Measurements from ENCODE around the gene SLC35E4. TPM values are rescaled to one million over a fixed set of nuclear protein-coding genes. Genes with fewer than 3 reads are reported as not detected.

The SLC35E4 gene
- total RNA-seq, 1 donor from 2014 or later = 5.0 TPM

GRCh38 chr22:30649430-30650007 is 13.9 kb downstream of the SLC35E4 start:
- H3K9me3 Mint-ChIP-seq (ENCODE audit: unreplicated experiment) = peaks cover 2% of the 10 kb centered on the region
- no peak overlapping the region for H3K4me3 Mint-ChIP-seq (ENCODE audit: unreplicated experiment)
- no peaks in the 10 kb centered on the region for H3K36me3 Mint-ChIP-seq (ENCODE audit: unreplicated experiment)
- TF ChIP-seq CTCF (IDR thresholded peaks at IDR 0.05; ENCODE audit: partially characterized antibody, unreplicated experiment) = no peak
- peaks cover 2% of the 10 kb centered on the region for H3K27me3 Mint-ChIP-seq (ENCODE audit: unreplicated experiment)
- DNase-seq = no peak
- no peaks in the 10 kb centered on the region for H3K4me1 Mint-ChIP-seq (ENCODE audit: low read depth, unreplicated experiment)
- no peak overlapping the region for H3K27ac Mint-ChIP-seq (ENCODE audit: unreplicated experiment)

DNA sequence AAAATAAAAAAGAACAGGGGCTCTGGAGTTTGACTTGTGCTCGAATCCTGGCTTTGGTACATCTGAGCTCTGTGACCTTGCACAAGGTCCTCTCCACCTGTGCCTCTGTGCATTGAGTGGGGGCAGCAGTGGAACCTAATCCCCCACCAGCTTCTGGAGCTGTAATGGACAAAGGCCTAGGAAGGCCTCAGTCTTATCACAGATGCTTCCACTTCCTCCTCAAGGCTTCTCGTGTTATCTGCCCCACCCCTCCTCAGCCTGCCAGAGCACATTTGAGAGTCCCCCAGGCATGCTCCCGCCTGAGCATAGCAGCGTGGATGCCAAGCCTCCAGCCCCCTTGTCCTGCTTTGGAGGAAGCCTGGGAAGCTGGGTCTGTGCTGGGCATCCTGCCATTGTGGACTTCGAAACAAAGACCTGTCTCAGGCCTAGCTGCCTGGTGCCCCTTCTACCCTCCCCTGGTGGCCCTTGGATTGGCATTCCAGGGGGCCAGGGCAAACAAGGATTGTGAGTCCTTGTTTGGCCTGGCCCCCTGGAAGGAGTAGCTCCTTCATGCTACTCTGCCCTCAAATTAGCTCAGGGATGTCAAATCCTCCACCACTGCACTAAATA is 15.0 kb downstream of the SLC35E4 start:
- H3K4me1 Mint-ChIP-seq (ENCODE audit: low read depth, unreplicated experiment) = no peaks in the 10 kb centered on the region
- H3K27me3 Mint-ChIP-seq (ENCODE audit: unreplicated experiment) = peaks cover 2% of the 10 kb centered on the region
- no peaks in the 10 kb centered on the region for H3K36me3 Mint-ChIP-seq (ENCODE audit: unreplicated experiment)
- no peak overlapping the region for H3K27ac Mint-ChIP-seq (ENCODE audit: unreplicated experiment)
- no peak overlapping the region for H3K4me3 Mint-ChIP-seq (ENCODE audit: unreplicated experiment)
- TF ChIP-seq CTCF (IDR thresholded peaks at IDR 0.05; ENCODE audit: partially characterized antibody, unreplicated experiment) = no peak
- no peak for DNase-seq
- peaks cover 2% of the 10 kb centered on the region for H3K9me3 Mint-ChIP-seq (ENCODE audit: unreplicated experiment)

DNA sequence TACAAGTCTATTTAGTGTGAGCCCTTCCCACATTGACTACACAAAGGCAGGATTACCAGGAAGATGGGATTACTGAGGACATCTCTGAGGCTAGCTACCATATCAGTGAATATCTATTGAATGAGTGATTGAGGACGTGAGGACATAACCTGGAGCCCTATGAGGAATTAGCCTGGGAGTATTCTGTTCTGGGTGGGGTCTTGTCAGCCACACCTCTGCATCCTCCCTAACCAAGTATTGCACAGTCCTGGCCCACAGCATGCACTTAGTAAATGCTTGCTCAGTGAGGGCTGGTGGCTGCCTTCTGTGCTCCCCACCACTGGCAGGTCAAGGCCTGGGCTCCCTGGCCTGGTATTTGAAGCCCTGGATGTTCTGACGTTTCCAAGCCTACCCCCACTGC is 17.3 kb downstream of the SLC35E4 start:
- Mint-ChIP-seq H3K27me3 (ENCODE audit: unreplicated experiment) (peaks cover 2% of the 10 kb centered on the region), H3K4me3 (ENCODE audit: unreplicated experiment) (no peak overlapping the region), H3K27ac (ENCODE audit: unreplicated experiment) (no peak overlapping the region), H3K9me3 (ENCODE audit: unreplicated experiment) (peaks cover 2% of the 10 kb centered on the region), H3K36me3 (ENCODE audit: unreplicated experiment) (no peaks in the 10 kb centered on the region), H3K4me1 (ENCODE audit: low read depth, unreplicated experiment) (no peaks in the 10 kb centered on the region)
- no peak for TF ChIP-seq CTCF (IDR thresholded peaks at IDR 0.05; ENCODE audit: partially characterized antibody, unreplicated experiment)
- DNase-seq = no peak

DNA sequence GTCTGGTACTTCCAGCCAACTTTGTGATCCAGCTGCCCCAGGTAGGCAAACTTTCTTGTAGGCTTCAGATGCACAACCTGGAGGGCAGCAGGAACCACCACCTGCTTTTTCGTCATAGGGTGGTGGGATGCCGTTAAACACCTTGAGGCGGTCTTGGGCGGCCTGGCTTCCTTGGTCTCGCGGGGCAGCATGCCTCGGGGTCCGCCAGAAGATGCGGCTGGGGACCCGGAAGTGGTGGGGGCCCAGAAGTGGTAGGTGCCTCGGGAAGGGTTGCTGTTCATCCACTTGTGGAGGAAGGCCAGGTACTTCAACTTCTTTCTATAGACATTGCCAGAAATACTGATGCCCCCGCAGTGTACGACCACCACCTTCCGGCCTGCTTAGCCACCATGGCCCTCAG is 18.8 kb downstream of the SLC35E4 start:
- no peak for DNase-seq
- no peaks in the 10 kb centered on the region for H3K36me3 Mint-ChIP-seq (ENCODE audit: unreplicated experiment)
- no peak overlapping the region for H3K4me3 Mint-ChIP-seq (ENCODE audit: unreplicated experiment)
- H3K4me1 Mint-ChIP-seq (ENCODE audit: low read depth, unreplicated experiment) = no peaks in the 10 kb centered on the region
- TF ChIP-seq CTCF (IDR thresholded peaks at IDR 0.05; ENCODE audit: partially characterized antibody, unreplicated experiment) = no peak
- peaks cover 2% of the 10 kb centered on the region for H3K27me3 Mint-ChIP-seq (ENCODE audit: unreplicated experiment)
- no peak overlapping the region for H3K27ac Mint-ChIP-seq (ENCODE audit: unreplicated experiment)
- H3K9me3 Mint-ChIP-seq (ENCODE audit: unreplicated experiment) = no peaks in the 10 kb centered on the region

- H3K4me1 Mint-ChIP-seq (ENCODE audit: low read depth, unreplicated experiment) = no peaks in the 10 kb centered on the region
- no peaks in the 10 kb centered on the region for H3K9me3 Mint-ChIP-seq (ENCODE audit: unreplicated experiment)
- peaks cover 2% of the 10 kb centered on the region for H3K27me3 Mint-ChIP-seq (ENCODE audit: unreplicated experiment)
- no peaks in the 10 kb centered on the region for H3K36me3 Mint-ChIP-seq (ENCODE audit: unreplicated experiment)
- DNase-seq = no peak
- no peak overlapping the region for H3K4me3 Mint-ChIP-seq (ENCODE audit: unreplicated experiment)
- no peak for TF ChIP-seq CTCF (IDR thresholded peaks at IDR 0.05; ENCODE audit: partially characterized antibody, unreplicated experiment)
- no peak overlapping the region for H3K27ac Mint-ChIP-seq (ENCODE audit: unreplicated experiment)
Observed at GRCh38 chr22:30655532-30655931, 20.0 kb downstream of the SLC35E4 start.
